Jurkat, Clone E6-1 (cell line): Measurements from ENCODE around the gene CYP1B1. TPM values are rescaled to one million over a fixed set of nuclear protein-coding genes. Genes with fewer than 3 reads are reported as not detected.
"Not testable (repeated sequence)": the region's sequence is repeated elsewhere in the genome, so short reads cannot be mapped to it uniquely, and the experiment has no call there.

Experiments used
- DNase-seq: peaks from one replicate; pipeline ENCODE4 v3.0.0-alpha.2; 2011; ENCODE audit warnings: low read depth, low spot score
- H3K4me3 ChIP-seq: 2 replicates; pipeline ENCODE4 v1.5.1; 2011; ENCODE audit warnings: mild to moderate bottlenecking, low read length, control low read depth, moderate library complexity
- polyA plus RNA-seq: library from polyadenylated mRNA; unstranded; fragments of >200 nt; gene quantifications from one replicate; pipeline ENCODE4 v1.2.1, GENCODE V29; 2012; ENCODE audit warnings: missing spikeins; ENCODE audit not compliant: insufficient read length, insufficient read depth

CYP1B1 gene
- polyA plus RNA-seq = 1.0 TPM

DNA sequence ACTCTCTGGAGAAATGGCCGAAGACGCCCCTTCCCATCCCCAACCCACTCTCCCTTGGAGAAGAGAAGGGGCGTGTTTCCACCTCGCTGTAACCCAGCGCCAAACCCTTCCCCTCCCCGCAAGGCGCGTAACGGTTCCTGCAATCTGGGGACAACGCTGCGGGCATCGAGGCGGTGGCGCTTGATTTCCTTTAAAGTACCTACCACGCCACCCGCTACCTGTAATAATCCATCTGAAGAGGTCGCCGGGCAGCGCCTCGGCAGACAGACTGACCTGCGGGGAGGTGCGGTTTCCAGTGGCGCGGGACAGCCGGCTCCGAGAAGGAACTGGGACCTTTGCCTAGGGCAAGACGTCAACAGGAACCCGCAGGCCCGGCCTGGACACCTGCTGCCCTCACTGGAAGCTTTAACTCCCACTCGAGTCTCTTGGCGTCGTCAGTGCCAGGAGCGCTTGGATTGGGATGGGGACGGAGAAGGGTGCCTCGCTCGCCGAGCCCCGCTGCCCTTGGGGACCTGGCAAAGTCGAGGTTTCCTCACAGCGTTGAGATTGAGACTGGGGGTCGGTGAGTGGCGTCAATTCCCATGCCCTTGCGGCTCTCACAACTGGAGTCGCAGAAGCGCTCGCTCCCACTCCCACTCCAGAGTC is at the start of gene CYP1B1:
TSS of gene CYP1B1 (minus strand) at position 645 of the 645 bp plus-strand sequence. CDS start 763 bp downstream, outside the sequence.
- H3K4me3 ChIP-seq = peak within 1 kb of the TSS; percentile 41

DNA sequence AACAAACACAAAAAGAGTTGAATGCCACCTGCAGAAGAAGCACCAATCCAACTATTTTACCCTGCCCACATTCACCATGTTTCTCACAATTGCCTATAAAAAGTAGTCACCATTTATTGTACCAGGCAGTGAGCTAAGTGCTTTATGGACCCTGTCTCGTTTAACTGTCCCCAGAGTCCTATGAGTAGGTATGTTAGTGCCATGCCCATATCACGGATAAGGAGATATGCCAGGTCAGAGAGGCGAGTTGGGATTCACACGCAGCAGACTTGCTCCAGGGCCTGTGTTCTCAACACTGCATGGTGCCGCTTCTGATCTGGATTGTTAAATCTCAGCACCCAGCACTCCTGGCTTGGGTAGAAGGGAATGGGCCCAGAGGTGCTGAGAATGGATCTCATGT is 49.1 kb upstream of the CYP1B1 start:
- H3K4me3 ChIP-seq = no peak overlapping the region
- no peak for DNase-seq

More for the DNA sequence above, at the start of gene CYP1B1:
- DNase-seq = no peak

DNA sequence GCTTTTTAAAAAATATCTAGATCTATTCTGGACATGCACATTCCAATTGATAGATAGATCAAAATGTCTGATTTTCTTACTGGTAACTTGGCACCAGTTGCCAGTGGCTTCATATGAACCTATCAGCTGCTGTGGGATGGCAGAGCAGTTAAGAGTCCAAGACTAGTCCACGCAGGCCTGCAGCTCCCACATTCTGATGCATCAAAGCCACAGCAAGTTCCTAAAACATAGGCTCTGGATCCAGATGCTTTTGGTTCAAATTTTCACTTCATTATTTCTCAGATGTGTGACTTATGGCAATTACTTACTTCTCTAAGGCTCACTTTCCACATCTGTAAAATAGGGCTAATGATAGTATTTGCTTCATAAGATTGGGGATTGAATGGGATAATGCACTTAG is 48.0 kb upstream of the CYP1B1 start:
- DNase-seq = no peak
- H3K4me3 ChIP-seq = no peak overlapping the region

DNA sequence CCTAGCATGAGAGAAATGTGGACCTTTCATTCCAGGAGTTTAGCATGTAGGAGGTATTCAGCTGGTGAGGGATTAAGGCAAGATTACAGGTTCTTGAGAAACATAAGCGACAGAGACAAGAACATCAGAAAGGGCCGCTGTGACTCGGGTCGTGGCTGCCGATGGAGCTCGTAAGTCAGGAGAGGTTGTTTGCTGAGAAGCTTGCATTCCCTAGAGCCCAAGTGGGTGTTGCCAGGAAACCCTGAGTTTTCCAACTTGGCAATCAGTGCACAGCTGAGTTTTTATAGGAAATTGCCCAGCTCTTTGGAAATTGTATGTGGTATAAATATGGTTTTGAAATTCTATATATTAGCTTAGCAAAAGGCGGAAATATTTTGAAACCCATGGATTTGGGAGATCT is 46.4 kb upstream of the CYP1B1 start:
- H3K4me3 ChIP-seq = no peak overlapping the region
- DNase-seq = no peak

DNA sequence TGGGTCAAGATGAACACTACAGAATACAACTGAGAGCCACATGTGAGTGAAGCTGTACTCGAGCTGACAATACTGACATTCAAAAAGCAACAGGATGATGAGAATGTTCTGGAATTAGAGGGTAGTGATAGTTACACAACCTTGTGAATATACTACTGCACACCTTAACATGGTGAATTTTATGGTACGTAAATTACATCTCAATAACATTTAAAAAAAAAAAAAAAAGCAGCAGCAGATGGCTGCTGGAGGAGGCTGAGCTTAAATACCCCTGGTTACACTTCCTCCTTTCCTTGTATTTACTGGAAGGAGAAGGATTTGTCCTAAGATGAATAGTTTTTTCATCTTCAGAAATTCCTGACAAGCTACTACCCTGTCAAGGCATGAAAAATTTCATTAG is 45.5 kb upstream of the CYP1B1 start:
- DNase-seq = no peak
- H3K4me3 ChIP-seq = no peak overlapping the region

DNA sequence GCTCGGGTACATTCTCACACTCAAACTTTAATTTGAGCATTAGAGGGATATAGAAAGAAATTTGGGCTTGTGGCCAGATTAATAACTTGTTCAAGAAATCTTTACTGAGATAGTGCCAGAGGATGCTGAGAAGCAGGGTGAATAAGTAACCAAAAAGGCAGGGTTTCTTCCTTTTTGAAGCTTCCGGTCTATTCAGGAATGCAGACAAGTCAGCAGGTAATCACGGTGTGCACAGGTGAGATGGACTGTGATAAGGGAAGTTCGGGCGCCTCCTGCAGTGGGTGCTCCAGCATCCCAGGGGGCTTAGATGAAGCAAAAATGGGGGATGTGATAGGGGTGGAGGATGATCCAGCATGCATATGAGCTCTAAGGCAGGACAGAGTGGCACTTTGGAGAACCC is 44.9 kb upstream of the CYP1B1 start:
- no peak for DNase-seq

DNA sequence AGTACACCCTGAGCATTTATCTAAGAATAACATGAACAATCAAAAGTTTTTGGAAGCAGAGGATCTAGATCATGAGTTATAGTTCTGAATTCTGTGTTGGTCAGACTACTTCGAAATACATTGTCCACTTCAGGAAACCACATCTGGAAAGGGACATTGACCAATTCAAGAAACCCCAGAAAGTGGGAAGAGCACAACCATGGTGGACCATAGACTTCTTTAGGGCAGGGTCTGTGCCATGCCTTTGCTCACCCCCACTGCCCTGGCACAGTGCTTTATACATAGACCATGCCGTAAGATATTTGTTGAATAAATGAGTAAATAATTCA is 44.3 kb upstream of the CYP1B1 start:
- H3K4me3 ChIP-seq = no peak overlapping the region
- DNase-seq = no peak

More for the DNA sequence above, 44.9 kb upstream of the CYP1B1 start:
- H3K4me3 ChIP-seq = no peak overlapping the region

DNA sequence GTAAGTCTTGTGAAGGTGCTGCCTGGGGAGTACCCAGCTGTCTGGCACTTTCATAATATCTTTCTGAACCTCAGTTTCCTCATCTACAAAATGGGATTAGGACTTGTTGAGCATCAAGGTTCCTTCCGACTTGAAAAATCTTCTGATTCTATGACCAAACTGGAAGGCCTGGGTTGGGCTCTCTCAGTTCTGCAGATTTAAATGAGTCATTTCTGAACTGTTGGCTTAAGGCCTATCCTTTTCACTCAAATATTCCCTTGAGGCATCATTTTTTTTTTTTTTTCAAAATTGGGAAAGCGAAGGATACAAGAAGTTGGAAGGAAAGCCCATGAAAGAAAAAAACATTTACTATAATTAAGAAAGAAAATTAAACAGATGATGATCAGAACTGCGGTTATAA is 40.8 kb upstream of the CYP1B1 start:
- DNase-seq = no peak
- no peak overlapping the region for H3K4me3 ChIP-seq

DNA sequence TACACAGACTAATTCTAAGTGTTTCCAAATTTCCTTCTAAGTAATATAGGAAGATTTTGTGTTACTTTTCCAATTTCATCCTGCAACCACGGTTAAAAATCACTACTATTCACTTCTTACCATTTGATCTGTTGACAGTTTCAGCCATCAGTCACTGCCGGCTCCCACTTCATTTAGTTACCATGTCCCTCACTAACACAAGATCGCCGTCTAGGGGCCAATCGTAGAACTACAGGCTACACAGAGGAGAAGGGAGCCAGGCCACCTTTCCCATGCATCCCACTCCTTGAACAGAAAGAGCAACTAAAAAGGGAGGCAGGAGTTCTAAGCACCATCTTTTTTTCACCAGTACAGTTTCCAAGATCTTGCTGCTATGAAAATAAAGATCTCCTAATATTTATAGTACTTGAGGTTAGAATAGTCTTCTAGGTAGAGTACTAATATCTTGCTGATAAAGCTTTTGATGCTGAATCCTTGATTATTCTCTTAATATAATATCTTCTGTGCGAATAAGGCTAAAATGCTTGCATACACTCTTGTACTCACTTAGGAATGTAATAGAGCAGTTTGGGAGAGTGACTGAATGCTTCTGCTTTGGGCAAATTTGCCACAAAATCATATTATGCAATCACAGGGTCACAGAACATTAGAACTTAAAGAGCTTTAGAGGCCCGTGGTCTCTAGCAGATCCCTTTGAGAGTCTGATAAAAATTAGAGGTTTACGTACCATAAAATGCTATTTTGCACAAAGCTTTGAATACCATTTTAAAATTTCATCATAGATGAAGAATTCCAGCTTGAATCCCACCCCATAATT is 39.5 kb upstream of the CYP1B1 start:
- DNase-seq = peak; percentile 32
- H3K4me3 ChIP-seq = no peak overlapping the region

DNA sequence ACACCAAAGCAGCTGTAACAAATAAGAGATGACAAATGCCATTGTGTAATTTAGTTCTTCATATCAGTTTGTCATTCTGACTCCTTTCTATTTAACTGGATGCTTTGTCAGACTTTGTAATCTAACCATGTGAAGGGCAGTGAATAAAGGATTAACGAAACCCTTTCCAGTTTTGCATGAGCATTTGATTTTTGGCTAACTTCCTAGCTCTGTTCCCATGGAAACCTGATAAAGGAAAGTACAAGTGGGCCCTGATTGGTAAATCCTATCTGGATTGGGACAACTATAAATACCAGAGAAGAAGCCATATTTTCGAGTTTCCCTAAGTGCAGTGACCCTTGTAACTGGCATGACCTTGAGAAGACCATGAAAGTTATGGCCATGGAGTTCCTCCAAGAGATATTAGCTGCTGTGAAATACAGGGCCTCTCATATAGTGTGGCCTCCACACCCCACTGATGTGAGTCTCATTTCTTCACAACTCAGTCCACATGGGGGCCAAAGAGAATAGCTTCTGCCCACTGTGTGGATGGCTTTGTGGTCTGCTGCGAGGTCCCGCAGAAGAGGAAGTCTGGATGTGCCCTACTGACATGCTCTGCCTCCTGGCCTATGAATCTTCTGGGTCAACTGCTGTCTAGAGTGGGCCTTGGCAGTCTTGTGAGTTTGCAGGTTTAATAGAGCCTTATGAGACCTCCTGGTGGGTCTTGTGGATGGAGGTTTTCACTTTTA is 38.2 kb upstream of the CYP1B1 start:
- H3K4me3 ChIP-seq = no peak overlapping the region
- no peak for DNase-seq

DNA sequence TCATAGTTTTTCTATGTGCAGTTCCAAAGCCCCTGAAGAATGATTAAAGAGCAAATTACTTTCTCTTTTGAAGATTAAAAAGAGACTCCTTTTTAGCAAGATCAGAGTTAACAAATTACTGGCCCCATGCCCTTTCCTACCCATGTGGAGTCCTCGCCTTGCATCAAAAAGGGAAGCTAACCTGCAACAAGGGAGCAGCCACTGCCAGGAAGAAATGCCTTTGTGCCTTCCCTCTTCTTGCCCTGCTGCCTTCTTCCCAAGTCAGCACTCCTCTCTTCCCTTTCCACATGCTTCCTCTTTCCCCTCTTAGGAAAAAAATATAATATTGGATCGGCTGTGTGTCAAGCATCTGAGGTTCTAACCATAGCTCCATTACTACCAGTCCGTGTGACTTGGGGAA is 37.1 kb upstream of the CYP1B1 start:
- H3K4me3 ChIP-seq = no peak overlapping the region
- no peak for DNase-seq

DNA sequence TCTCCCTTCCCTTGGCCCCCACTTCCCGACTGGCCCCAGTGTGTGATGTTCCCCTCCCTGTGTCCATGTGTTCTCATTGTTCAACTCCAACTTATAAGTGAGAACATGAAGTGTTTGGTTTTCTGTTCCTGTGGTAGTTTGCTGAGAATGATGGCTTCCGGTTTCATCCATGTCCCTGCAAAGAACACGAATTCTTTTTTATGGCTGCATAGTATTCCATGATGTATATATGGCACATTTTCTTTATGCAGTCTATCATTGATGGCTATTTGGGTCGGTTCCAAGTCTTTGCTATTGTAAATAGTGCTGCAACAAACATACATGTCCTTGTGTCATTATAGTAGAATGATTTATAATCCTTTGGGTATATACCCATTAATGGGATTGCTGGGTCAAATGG is 35.4 kb upstream of the CYP1B1 start:
- DNase-seq, H3K4me3 ChIP-seq: not testable (repeated sequence)

DNA sequence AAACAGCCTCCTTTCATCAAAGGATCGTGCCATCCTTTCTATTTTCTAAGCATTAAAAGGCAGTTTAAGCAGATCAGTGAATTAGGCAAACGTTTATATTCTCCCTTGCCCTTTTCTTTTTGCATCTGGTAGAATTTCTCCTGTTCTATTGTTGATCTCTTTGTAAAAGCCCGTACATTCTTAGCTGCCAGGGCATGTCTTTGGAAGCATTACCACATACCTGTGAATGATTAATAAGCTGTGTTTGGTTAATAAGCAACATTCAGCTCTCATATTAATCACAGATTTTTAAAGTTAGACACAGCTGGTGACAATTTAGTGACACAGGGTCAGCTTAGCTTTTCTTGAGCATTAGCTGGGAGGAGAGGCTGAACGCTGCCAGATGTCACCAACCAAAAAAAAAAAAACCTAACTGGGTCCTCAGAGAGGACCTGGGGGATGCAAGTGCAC is 33.8 kb upstream of the CYP1B1 start:
- DNase-seq = no peak

DNA sequence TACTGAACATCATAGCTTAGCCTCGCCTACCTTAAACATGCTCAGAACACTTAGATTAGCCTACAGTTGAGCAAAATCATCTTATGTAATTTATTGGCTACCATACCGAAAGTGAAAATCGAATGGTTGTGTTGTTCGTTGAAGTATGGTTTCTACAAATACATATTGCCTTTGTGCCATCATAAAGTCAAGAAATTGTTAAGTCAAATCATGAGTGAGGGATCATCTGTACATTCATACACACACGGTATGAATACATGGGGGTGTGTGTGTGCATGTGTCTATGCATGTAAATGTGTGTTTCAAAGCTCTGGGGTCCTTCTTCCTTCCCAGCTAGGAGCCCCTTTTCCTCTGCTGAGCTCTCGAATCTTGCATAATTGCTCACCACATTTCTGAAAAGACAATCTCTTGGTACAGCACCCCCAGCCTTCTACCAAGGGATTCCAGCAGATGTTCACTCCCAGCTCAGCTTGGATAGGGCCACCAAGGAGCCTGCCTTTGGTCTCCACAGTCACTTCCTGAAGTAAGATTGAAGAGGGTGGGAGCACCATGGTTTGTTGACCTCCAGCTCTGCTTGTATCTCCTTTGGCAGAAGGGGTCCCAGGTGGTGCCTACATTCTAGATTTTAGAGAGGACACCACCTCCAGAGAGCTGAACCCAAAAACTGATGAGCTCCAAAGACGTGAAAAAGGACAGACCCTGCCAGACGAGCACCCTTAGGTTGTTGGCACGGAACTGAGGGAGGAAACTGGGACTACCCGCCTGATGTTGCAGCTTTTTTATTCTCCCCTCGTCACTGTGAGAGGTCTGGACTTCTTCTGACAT is 33.2 kb upstream of the CYP1B1 start:
- no peak for DNase-seq

More for the DNA sequence above, 33.8 kb upstream of the CYP1B1 start:
- no peak overlapping the region for H3K4me3 ChIP-seq

DNA sequence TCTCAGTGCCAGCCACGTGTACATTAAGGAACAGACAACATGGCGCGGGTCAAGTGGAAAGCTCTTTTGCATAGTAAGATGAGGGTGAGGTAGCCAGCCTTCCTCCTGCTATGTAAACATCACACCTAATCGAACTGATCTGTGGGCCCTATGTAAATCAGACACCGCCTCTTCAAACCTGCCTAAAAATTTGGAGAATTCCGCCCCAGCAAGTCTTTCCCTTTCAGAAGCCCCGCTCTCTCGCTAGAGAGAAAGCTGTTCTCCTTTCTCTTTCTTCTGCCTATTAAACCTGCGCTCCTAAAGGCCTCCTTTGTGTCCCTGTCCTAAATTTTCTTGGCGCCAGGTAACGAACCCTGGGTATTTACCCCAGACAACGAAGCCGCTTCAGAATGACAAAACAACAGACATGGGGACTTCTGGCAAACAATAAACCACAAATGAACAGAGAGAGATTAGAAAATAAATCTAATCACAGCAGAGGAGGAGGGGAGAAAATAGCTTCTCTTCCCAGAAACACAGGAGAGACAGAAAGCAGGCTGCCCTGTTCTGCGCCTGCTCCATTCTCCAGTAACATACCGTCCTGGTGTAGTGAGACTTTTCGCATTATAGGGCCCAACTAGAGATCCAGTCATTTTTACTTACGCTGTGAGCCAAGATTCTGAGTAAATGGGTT is 31.9 kb upstream of the CYP1B1 start:
- H3K4me3 ChIP-seq = no peak overlapping the region
- no peak for DNase-seq

More for the DNA sequence above, 33.2 kb upstream of the CYP1B1 start:
- no peak overlapping the region for H3K4me3 ChIP-seq

DNA sequence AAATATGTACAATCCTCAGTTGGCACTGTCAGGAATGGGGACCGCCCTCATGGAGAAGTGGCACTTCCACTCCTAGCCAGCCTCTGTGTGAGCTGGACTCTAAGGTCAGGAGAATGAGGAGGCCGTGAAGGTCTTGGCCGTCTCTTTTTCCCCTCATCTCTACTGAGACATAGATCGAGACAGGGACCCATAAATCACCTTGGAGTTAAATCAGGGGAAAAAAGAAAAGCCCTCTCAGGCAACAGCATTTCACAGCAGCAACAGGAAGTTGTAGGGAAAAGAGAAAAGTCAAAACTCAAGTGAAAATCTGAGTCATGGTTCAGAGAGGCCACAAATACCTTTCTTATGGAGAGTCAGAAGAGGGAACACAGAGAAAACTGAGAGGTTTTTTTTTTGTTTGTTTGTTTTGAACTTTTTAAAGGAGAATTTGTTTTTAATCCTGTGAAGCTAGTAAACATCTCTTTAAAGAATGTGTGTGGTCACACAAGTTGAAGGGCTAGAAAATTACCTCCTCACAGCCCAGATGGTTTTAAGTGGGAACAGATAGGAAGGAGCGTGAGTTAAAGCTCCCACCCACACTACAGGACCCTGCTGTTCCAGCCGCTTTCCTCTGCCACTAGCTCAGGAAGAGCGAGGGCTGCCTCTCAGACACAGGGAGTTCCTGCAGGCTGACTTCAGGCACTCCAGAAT is 30.6 kb upstream of the CYP1B1 start:
- no peak overlapping the region for H3K4me3 ChIP-seq
- DNase-seq = no peak

DNA sequence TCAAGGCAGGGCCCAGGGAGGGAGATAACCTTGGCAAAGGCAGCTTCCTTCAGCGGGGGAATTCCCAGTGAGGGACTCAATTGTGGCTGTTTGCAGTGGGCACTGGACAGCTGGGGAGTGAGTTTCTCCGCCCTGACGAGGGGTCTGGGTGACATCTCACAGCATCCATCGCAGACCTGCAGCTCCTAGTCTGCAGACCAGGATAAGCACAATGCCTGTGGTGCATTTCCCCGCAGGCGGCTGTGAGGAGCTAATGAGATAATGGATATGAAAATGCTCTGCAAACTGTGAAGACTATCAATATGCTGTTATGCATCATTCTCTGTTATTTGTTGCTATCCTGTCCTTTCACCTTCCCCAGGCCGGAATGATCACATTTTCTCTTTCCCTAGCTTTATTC is 30.0 kb upstream of the CYP1B1 start:
- no peak for DNase-seq
- no peak overlapping the region for H3K4me3 ChIP-seq

DNA sequence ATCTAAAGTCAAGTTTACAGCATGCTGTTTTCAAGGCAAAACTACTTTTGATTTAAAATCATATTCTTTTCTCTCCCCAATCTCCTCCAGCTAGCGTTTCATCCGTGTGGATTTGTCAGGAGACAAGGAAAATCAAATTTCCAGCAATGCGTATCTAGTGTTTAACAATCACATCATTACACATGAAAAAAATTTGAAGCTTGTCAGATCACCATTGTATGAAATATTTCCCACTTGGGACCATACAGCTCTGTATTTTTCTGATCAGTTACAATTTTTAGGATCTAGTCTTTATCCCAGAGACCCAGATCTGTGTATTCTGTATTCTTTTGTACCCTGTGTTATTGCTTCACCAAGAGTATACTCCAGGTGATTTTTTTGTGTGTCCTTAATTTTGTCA is 28.6 kb upstream of the CYP1B1 start:
- DNase-seq = no peak
- H3K4me3 ChIP-seq = no peak overlapping the region
